Neural cell (in vitro differentiated cells): ENCODE measurements around the gene DERA. TPM values are rescaled to one million over a fixed set of nuclear protein-coding genes. Genes with fewer than 3 reads are reported as not detected.

Source experiments
- H2AFZ ChIP-seq: fragments of 200-600, 300-800 bp; sonication (generic), shearing (Covaris generic); 2 replicates; pipeline ENCODE4 v1.6.0; 2014; ENCODE audit warnings: low read depth, mild to moderate bottlenecking, antibody characterized with exemption, low read length, moderate library complexity
- H3F3A ChIP-seq: fragments of 200-600 bp; shearing (Covaris generic); 2 replicates; pipeline ENCODE4 v1.6.1; 2016; ENCODE audit warnings: mild to moderate bottlenecking, moderate library complexity, mixed read lengths, antibody characterized with exemption, low read length; ENCODE audit not compliant: insufficient read depth, poor library complexity, severe bottlenecking
- H3K27ac ChIP-seq: fragments of 200-600, 300-800 bp; sonication (generic), shearing (Covaris generic); 2 replicates; pipeline ENCODE4 v1.5.1; 2014; ENCODE audit warnings: mild to moderate bottlenecking, low read length, moderate library complexity
- H3K27me3 ChIP-seq: fragments of 300-800, 200-600 bp; sonication (generic), shearing (Covaris generic); 2 replicates; pipeline ENCODE4 v1.6.0; 2014; ENCODE audit warnings: mild to moderate bottlenecking, low read depth, low read length, moderate library complexity; ENCODE audit not compliant: insufficient read depth
- H3K36me3 ChIP-seq: fragments of 300-800, 200-600 bp; sonication (generic), shearing (Covaris generic); 2 replicates; pipeline ENCODE4 v1.5.1; 2014; ENCODE audit warnings: mild to moderate bottlenecking, antibody characterized with exemption, low read length, moderate library complexity; ENCODE audit not compliant: insufficient read depth
- H3K4me2 ChIP-seq: fragments of 300-800, 200-600 bp; sonication (generic), shearing (Covaris generic); 2 replicates; pipeline ENCODE4 v1.6.0; 2014; ENCODE audit warnings: mild to moderate bottlenecking, low read length
- H3K4me3 ChIP-seq: fragments of 300-800, 200-600 bp; sonication (generic), shearing (Covaris generic); 2 replicates; pipeline ENCODE4 v1.5.1; 2014; ENCODE audit warnings: mild to moderate bottlenecking, low read length, moderate library complexity
- H3K79me2 ChIP-seq: fragments of 200-600 bp; shearing (Covaris generic); replicated peaks from 2 replicates; pipeline ENCODE4 v1.6.0; 2014; ENCODE audit warnings: mild to moderate bottlenecking, low read length, moderate library complexity; ENCODE audit not compliant: insufficient read depth
- H3K9ac ChIP-seq: fragments of 300-800, 200-600 bp; sonication (generic), shearing (Covaris generic); 2 replicates; pipeline ENCODE4 v1.6.1; 2016; ENCODE audit warnings: mild to moderate bottlenecking, low read length, mixed read lengths
- H3K9me2 ChIP-seq: fragments of 200-600 bp; shearing (Covaris generic); 2 replicates; pipeline ENCODE4 v1.6.1; 2016; ENCODE audit warnings: mild to moderate bottlenecking, low read length, mixed read lengths; ENCODE audit not compliant: insufficient read depth
- H3K9me3 ChIP-seq: fragments of 200-600, 300-800 bp; sonication (generic), shearing (Covaris generic); 2 replicates; pipeline ENCODE4 v1.6.1; 2016; ENCODE audit warnings: mild to moderate bottlenecking, mixed run types, low read length, moderate library complexity, mixed read lengths
- H4K20me1 ChIP-seq: fragments of 200-600 bp; shearing (Covaris generic); 2 replicates; pipeline ENCODE4 v1.6.1; 2016; ENCODE audit warnings: mild to moderate bottlenecking, mixed run types; ENCODE audit not compliant: insufficient read depth
- CTCF ChIP-seq: fragments of 450-650 bp; IDR thresholded peaks from 2 replicates; pipeline ENCODE4 v1.5.1; 2014; ENCODE audit warnings: antibody characterized with exemption, mild to moderate bottlenecking, moderate library complexity; ENCODE audit not compliant: poor library complexity, severe bottlenecking
- EP300 ChIP-seq: fragments of 450-650 bp; conservative IDR thresholded peaks from 2 replicates; pipeline ENCODE4 v1.6.1; 2014; ENCODE audit warnings: antibody characterized with exemption, mild to moderate bottlenecking, moderate library complexity; ENCODE audit not compliant: poor library complexity, severe bottlenecking
- EZH2 ChIP-seq: fragments of 200-600, 300-800 bp; shearing (Covaris generic), sonication (generic); IDR thresholded peaks from 2 replicates; pipeline ENCODE4 v1.6.1; 2014; ENCODE audit warnings: antibody characterized with exemption, low read length, borderline replicate concordance, mild to moderate bottlenecking; ENCODE audit not compliant: insufficient read depth, poor library complexity, severe bottlenecking
- MXI1 ChIP-seq: fragments of 450-650 bp; conservative IDR thresholded peaks from 2 replicates; pipeline ENCODE4 v1.6.1; 2014; ENCODE audit warnings: antibody characterized with exemption, mild to moderate bottlenecking; ENCODE audit not compliant: poor library complexity, severe bottlenecking
- POLR2AphosphoS5 ChIP-seq: IDR thresholded peaks from 2 replicates; pipeline ENCODE4 v1.6.1; 2012
- RAD21 ChIP-seq: fragments of 450-650 bp; conservative IDR thresholded peaks from 2 replicates; pipeline ENCODE4 v1.6.1; 2014; ENCODE audit warnings: antibody characterized with exemption, mild to moderate bottlenecking, moderate library complexity
- REST ChIP-seq: IDR thresholded peaks from 2 replicates; pipeline ENCODE4 v1.6.1; 2012; ENCODE audit warnings: borderline replicate concordance
- TAF1 ChIP-seq: IDR thresholded peaks from 2 replicates; pipeline ENCODE4 v1.6.1; 2012; ENCODE audit warnings: low read depth
- polyA plus RNA-seq: library from polyadenylated mRNA; depleted of rRNA; stranded (reverse); fragments of >200 nt; gene quantifications from 2 replicates; pipeline ENCODE4 v1.2.3, GENCODE V29; 2014

The DERA gene
- polyA plus RNA-seq, 1 donor from 2014 or later: 7.7 TPM

- H3K4me2 ChIP-seq: no peak overlapping the region
- TF ChIP-seq EP300 (no peak), REST (no peak), POLR2AphosphoS5 (no peak), MXI1 (no peak), CTCF (no peak)
- H3K4me3 ChIP-seq: no peak overlapping the region
- H3K27me3 ChIP-seq: no peaks in the 10 kb centered on the region
- H3K9ac ChIP-seq: no peak overlapping the region
- H3K9me3 ChIP-seq: no peaks in the 10 kb centered on the region
- no peak overlapping the region for H2AFZ ChIP-seq
- H3K27ac ChIP-seq: no peak overlapping the region
- H3K9me2 ChIP-seq: no peaks in the 10 kb centered on the region
- H3K36me3 ChIP-seq: no peaks in the 10 kb centered on the region
- no peaks in the 10 kb centered on the region for H3K79me2 ChIP-seq
- no peaks in the 10 kb centered on the region for H4K20me1 ChIP-seq
- H3F3A ChIP-seq: no peaks in the 10 kb centered on the region
Observed at GRCh38 chr12:15988983-15989755, 78.0 kb downstream of the DERA start.

- H3K9me3 ChIP-seq: no peaks in the 10 kb centered on the region
- TF ChIP-seq TAF1 (no peak), RAD21 (no peak), EZH2 (no peak), REST (no peak), EP300 (no peak), CTCF (no peak)
- no peaks in the 10 kb centered on the region for H3F3A ChIP-seq
- H4K20me1 ChIP-seq: no peaks in the 10 kb centered on the region
- H3K9ac ChIP-seq: no peak overlapping the region
- H3K27ac ChIP-seq: no peak overlapping the region
- H3K36me3 ChIP-seq: no peaks in the 10 kb centered on the region
- H3K4me2 ChIP-seq: no peak overlapping the region
- no peaks in the 10 kb centered on the region for H3K27me3 ChIP-seq
- H3K79me2 ChIP-seq: no peaks in the 10 kb centered on the region
- no peak overlapping the region for H2AFZ ChIP-seq
- H3K4me3 ChIP-seq: no peak overlapping the region
- no peaks in the 10 kb centered on the region for H3K9me2 ChIP-seq
Observed at GRCh38 chr12:15995801-15996200, 84.7 kb downstream of the DERA start.
